ENCODE data around the gene AFDN.

The AFDN gene

DNA sequence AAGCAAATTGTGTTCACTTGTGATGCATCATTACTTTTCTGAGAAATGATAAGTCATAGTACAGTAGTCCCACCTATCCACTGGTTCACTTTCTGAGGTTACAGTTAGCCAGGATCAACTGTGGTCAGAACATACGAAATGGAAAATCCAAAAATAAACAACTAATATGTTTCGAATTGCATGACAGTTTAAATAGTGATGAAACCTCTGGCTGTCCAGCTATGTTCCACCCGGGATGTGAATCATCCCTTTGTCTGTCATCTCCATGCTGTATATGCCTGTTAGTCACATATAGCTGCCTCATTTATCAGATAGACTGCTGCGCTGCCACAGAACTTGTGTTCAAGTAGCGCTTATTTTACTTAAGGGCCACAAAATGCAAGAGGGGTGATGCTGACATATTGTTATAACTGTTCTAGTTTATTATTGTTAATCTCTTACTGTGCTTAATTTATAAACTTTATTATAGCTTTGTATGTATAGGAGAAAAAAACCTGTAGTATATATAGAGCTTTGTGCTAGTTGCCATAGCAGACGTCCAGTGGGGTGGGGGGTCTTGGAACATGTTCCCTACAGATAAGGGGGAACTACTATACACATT is 29.2 kb downstream of the AFDN start:
- Histone ChIP-seq H3K27ac (ENCODE audit: low read depth, low read length) (peak overlapping the region; percentile 99), H3K79me2 (ENCODE audit: control insufficient read depth, insufficient read depth, low read length, unreplicated experiment) (peaks cover 88% of the 10 kb centered on the region)

DNA sequence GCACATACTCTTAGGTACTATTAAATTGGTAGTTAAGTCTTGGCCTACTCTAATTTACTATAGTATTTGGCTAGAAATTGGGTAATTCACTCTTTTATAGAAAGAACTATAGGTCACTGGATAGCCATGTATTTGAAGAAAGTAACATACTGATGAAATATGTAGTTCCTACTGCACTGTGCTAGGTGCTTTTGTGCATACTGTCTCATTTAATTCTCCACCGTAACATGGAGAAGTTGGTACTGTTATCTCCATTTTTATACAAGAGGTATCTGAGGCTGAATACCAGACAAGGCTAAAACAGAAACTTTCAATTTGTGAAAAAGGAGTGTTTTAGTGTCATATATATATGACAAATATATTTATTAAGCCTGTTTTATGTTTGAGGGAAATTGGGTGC is 29.8 kb downstream of the AFDN start:
- H3K4me1 ChIP-seq (ENCODE audit: control insufficient read depth, insufficient read depth, low read length, unreplicated experiment), result peaks cover 42% of the 10 kb centered on the region
- peak overlapping the region; percentile 99 for H3K27ac ChIP-seq (ENCODE audit: low read depth, low read length)
- H2AFZ ChIP-seq (ENCODE audit: low read length, unreplicated experiment), result no peak overlapping the region
- H3K79me2 ChIP-seq (ENCODE audit: control insufficient read depth, insufficient read depth, low read length, unreplicated experiment), result peaks cover 86% of the 10 kb centered on the region
- H3K36me3 ChIP-seq (ENCODE audit: insufficient read depth, low read length), result no peaks in the 10 kb centered on the region
- H3K27me3 ChIP-seq (ENCODE audit: insufficient read depth, low read length), result no peaks in the 10 kb centered on the region
- no peak overlapping the region; the same call in 1 of the 2 replicates for H3K4me3 ChIP-seq (ENCODE audit: low read depth, low read length)

More for the DNA sequence above, 29.2 kb downstream of the AFDN start:
- Histone ChIP-seq H3K4me3 (ENCODE audit: low read depth, low read length) (peak overlapping the region; percentile 59), H3K36me3 (ENCODE audit: insufficient read depth, low read length) (no peaks in the 10 kb centered on the region), H2AFZ (ENCODE audit: low read length, unreplicated experiment) (no peak overlapping the region), H3K4me1 (ENCODE audit: control insufficient read depth, insufficient read depth, low read length, unreplicated experiment) (peaks cover 42% of the 10 kb centered on the region), H3K27me3 (ENCODE audit: insufficient read depth, low read length) (no peaks in the 10 kb centered on the region)

DNA sequence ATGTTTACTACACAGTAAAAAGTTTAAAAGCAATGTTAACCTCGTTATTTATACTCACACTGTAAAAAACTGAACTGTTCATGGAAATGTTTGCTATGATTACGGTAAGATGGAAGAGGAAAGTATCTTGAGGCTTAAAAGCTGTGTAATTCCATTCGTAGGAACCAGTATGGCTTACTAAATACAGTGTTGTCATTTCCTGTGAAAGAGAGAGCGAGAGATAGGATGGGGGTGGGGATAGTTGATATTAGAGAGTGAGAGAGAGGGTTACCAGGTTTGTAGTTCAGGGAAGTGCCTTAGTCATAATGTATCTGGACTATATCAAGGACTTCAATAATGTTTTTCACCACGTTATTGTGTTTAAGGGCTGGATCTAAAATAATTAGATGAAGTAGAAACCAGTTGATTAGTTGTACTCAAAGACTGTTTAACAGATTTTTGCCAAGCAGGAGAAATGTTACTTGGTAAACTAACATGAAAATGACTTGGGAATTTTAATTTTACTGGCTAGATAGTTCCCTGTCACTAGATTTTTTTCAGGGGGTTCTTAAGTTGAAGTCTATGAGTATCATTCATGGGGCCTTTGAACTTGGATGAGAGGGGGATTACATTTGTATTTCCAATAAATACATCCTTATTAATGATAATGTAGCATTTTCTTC is 30.4 kb downstream of the AFDN start:
- peak overlapping the region; percentile 99 for H3K27ac ChIP-seq (ENCODE audit: low read depth, low read length)
- peaks cover 86% of the 10 kb centered on the region for H3K79me2 ChIP-seq (ENCODE audit: control insufficient read depth, insufficient read depth, low read length, unreplicated experiment)
- peak overlapping the region; percentile 47 for H2AFZ ChIP-seq (ENCODE audit: low read length, unreplicated experiment)
- H3K4me1 ChIP-seq (ENCODE audit: control insufficient read depth, insufficient read depth, low read length, unreplicated experiment), result peaks cover 42% of the 10 kb centered on the region
- no peaks in the 10 kb centered on the region for H3K27me3 ChIP-seq (ENCODE audit: insufficient read depth, low read length)
- H3K4me3 ChIP-seq (ENCODE audit: low read depth, low read length), result peak overlapping the region; percentile 30; the same call in 1 of the 2 replicates
- H3K36me3 ChIP-seq (ENCODE audit: insufficient read depth, low read length), result no peaks in the 10 kb centered on the region

GRCh38 chr6:167858086-167858591 is 31.4 kb downstream of the AFDN start:
- Histone ChIP-seq H3K27ac (ENCODE audit: low read depth, low read length) (peak overlapping the region; percentile 99), H3K4me1 (ENCODE audit: control insufficient read depth, insufficient read depth, low read length, unreplicated experiment) (peaks cover 42% of the 10 kb centered on the region), H2AFZ (ENCODE audit: low read length, unreplicated experiment) (no peak overlapping the region), H3K27me3 (ENCODE audit: insufficient read depth, low read length) (no peaks in the 10 kb centered on the region), H3K4me3 (ENCODE audit: low read depth, low read length) (peak overlapping the region; percentile 48), H3K36me3 (ENCODE audit: insufficient read depth, low read length) (no peaks in the 10 kb centered on the region), H3K79me2 (ENCODE audit: control insufficient read depth, insufficient read depth, low read length, unreplicated experiment) (peaks cover 82% of the 10 kb centered on the region)

- H3K79me2 ChIP-seq (ENCODE audit: control insufficient read depth, insufficient read depth, low read length, unreplicated experiment), result peaks cover 73% of the 10 kb centered on the region
- H3K27ac ChIP-seq (ENCODE audit: low read depth, low read length), result peak overlapping the region; percentile 99
- H2AFZ ChIP-seq (ENCODE audit: low read length, unreplicated experiment), result no peak overlapping the region
- peak overlapping the region; percentile 48 for H3K4me3 ChIP-seq (ENCODE audit: low read depth, low read length)
- H3K4me1 ChIP-seq (ENCODE audit: control insufficient read depth, insufficient read depth, low read length, unreplicated experiment), result peaks cover 42% of the 10 kb centered on the region
- no peaks in the 10 kb centered on the region for H3K36me3 ChIP-seq (ENCODE audit: insufficient read depth, low read length)
- H3K27me3 ChIP-seq (ENCODE audit: insufficient read depth, low read length), result no peaks in the 10 kb centered on the region
These were observed 32.3 kb downstream of the AFDN start for GRCh38 chr6:167858842-167859664.

GRCh38 chr6:167860550-167861226 is 34.0 kb downstream of the AFDN start:
- Histone ChIP-seq H3K27ac (ENCODE audit: low read depth, low read length) (no peak overlapping the region), H3K4me3 (ENCODE audit: low read depth, low read length) (no peak overlapping the region), H3K36me3 (ENCODE audit: insufficient read depth, low read length) (no peaks in the 10 kb centered on the region), H3K79me2 (ENCODE audit: control insufficient read depth, insufficient read depth, low read length, unreplicated experiment) (peaks cover 58% of the 10 kb centered on the region), H3K27me3 (ENCODE audit: insufficient read depth, low read length) (no peaks in the 10 kb centered on the region), H2AFZ (ENCODE audit: low read length, unreplicated experiment) (no peak overlapping the region), H3K4me1 (ENCODE audit: control insufficient read depth, insufficient read depth, low read length, unreplicated experiment) (peaks cover 37% of the 10 kb centered on the region)

- Histone ChIP-seq H3K36me3 (ENCODE audit: insufficient read depth, low read length) (no peaks in the 10 kb centered on the region), H3K4me3 (ENCODE audit: low read depth, low read length) (no peak overlapping the region), H3K79me2 (ENCODE audit: control insufficient read depth, insufficient read depth, low read length, unreplicated experiment) (peaks cover 54% of the 10 kb centered on the region), H3K4me1 (ENCODE audit: control insufficient read depth, insufficient read depth, low read length, unreplicated experiment) (peaks cover 32% of the 10 kb centered on the region), H2AFZ (ENCODE audit: low read length, unreplicated experiment) (no peak overlapping the region), H3K27me3 (ENCODE audit: insufficient read depth, low read length) (no peaks in the 10 kb centered on the region), H3K27ac (ENCODE audit: low read depth, low read length) (no peak overlapping the region)
These were observed 34.7 kb downstream of the AFDN start for GRCh38 chr6:167861424-167861823.

GRCh38 chr6:167863897-167864296 is 37.2 kb downstream of the AFDN start:
- Histone ChIP-seq H2AFZ (ENCODE audit: low read length, unreplicated experiment) (no peak overlapping the region), H3K36me3 (ENCODE audit: insufficient read depth, low read length) (no peaks in the 10 kb centered on the region), H3K4me3 (ENCODE audit: low read depth, low read length) (no peak overlapping the region), H3K27ac (ENCODE audit: low read depth, low read length) (no peak overlapping the region), H3K4me1 (ENCODE audit: control insufficient read depth, insufficient read depth, low read length, unreplicated experiment) (peaks cover 7% of the 10 kb centered on the region), H3K27me3 (ENCODE audit: insufficient read depth, low read length) (no peaks in the 10 kb centered on the region), H3K79me2 (ENCODE audit: control insufficient read depth, insufficient read depth, low read length, unreplicated experiment) (peaks cover 34% of the 10 kb centered on the region)

DNA sequence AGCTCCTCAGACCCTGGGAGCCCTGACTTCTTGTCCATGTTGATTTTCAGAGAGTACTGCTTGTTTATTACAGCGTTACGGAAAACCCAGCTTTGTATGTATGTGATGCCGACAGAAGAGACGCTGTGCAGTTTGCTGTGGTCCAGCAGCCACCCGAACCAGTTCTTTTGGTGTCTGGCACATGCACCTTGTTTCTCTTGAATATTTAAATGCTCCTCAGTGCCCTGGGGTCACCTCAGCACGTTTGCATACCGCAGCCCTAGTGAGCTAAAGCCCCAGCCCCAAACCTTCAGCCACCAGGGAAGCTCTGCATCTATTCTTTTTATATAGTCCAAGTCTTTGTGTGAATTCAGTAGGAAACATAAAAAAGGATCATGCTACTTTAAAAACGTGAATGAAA is 39.9 kb downstream of the AFDN start:
- H3K27me3 ChIP-seq (ENCODE audit: insufficient read depth, low read length), result no peaks in the 10 kb centered on the region
- H2AFZ ChIP-seq (ENCODE audit: low read length, unreplicated experiment), result no peak overlapping the region
- H3K4me3 ChIP-seq (ENCODE audit: low read depth, low read length), result no peak overlapping the region
- no peaks in the 10 kb centered on the region for H3K4me1 ChIP-seq (ENCODE audit: control insufficient read depth, insufficient read depth, low read length, unreplicated experiment)
- peaks cover 11% of the 10 kb centered on the region for H3K79me2 ChIP-seq (ENCODE audit: control insufficient read depth, insufficient read depth, low read length, unreplicated experiment)
- H3K36me3 ChIP-seq (ENCODE audit: insufficient read depth, low read length), result no peaks in the 10 kb centered on the region
- no peak overlapping the region for H3K27ac ChIP-seq (ENCODE audit: low read depth, low read length)

- Histone ChIP-seq H3K27me3 (ENCODE audit: insufficient read depth, low read length) (no peaks in the 10 kb centered on the region), H3K79me2 (ENCODE audit: control insufficient read depth, insufficient read depth, low read length, unreplicated experiment) (no peaks in the 10 kb centered on the region), H3K4me3 (ENCODE audit: low read depth, low read length) (no peak overlapping the region), H3K36me3 (ENCODE audit: insufficient read depth, low read length) (no peaks in the 10 kb centered on the region), H3K27ac (ENCODE audit: low read depth, low read length) (no peak overlapping the region), H2AFZ (ENCODE audit: low read length, unreplicated experiment) (no peak overlapping the region), H3K4me1 (ENCODE audit: control insufficient read depth, insufficient read depth, low read length, unreplicated experiment) (no peaks in the 10 kb centered on the region)
These were observed 43.6 kb downstream of the AFDN start for GRCh38 chr6:167870321-167870720.
